ENCODE measurements around the gene AMOTL2.

- no peak for TF ChIP-seq CTCF (IDR thresholded peaks at IDR 0.05; ENCODE audit: borderline replicate concordance, extremely low read depth, low read length, poor library complexity, severe bottlenecking)
- TF ChIP-seq EZH2 (IDR thresholded peaks at IDR 0.05; ENCODE audit: borderline replicate concordance, low read depth, low read length, severe bottlenecking): no peak
Measured at GRCh38 chr3:134359121-134360010, 14.9 kb downstream of the AMOTL2 start.
